ENCODE measurements around the gene RGMB.

RGMB gene

DNA sequence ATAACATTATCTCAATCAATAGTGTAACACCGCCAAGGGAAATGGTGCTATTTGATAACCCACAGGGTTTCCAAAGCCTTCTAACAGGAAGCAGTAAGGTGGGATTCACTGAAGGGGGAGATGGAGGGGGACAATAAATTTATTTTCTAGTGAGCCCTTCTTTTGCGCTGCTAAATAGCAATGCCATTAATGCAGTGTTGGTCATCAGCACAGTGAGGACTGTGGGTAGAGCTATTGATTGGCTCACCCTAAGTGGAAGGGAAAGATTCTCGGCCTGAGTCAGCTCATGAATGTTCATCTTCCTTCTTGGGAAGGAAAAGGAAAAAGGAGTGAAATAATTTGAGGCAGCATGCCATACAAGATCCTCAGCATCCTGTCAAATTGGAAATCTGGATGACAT lies 25.4 kb downstream of the RGMB start:
- H3K36me3 ChIP-seq (ENCODE audit: insufficient read depth, low read length) = no peaks in the 10 kb centered on the region
- no peak overlapping the region for H3K9ac ChIP-seq (ENCODE audit: low read length)
- no peaks in the 10 kb centered on the region for H3K9me2 ChIP-seq (ENCODE audit: low read depth, low read length)
- no peaks in the 10 kb centered on the region for H4K20me1 ChIP-seq (ENCODE audit: insufficient read depth, low read length)
- no peak overlapping the region for H3K4me3 ChIP-seq (ENCODE audit: low read depth, low read length, poor library complexity, severe bottlenecking)
- H2AFZ ChIP-seq (ENCODE audit: low read length) = no peak overlapping the region
- TF ChIP-seq, protein P1, sequence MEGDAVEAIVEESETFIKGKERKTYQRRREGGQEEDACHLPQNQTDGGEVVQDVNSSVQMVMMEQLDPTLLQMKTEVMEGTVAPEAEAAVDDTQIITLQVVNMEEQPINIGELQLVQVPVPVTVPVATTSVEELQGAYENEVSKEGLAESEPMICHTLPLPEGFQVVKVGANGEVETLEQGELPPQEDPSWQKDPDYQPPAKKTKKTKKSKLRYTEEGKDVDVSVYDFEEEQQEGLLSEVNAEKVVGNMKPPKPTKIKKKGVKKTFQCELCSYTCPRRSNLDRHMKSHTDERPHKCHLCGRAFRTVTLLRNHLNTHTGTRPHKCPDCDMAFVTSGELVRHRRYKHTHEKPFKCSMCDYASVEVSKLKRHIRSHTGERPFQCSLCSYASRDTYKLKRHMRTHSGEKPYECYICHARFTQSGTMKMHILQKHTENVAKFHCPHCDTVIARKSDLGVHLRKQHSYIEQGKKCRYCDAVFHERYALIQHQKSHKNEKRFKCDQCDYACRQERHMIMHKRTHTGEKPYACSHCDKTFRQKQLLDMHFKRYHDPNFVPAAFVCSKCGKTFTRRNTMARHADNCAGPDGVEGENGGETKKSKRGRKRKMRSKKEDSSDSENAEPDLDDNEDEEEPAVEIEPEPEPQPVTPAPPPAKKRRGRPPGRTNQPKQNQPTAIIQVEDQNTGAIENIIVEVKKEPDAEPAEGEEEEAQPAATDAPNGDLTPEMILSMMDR (IDR thresholded peaks at IDR 0.05; ENCODE audit: low read length) = no peak
- TF ChIP-seq EZH2 (IDR thresholded peaks at IDR 0.05; ENCODE audit: borderline replicate concordance, low read length) = no peak
- no peak overlapping the region for H3K4me2 ChIP-seq (ENCODE audit: low read length)
- H3K27me3 ChIP-seq (ENCODE audit: insufficient read depth, low read length) = no peaks in the 10 kb centered on the region
- no peaks in the 10 kb centered on the region for H3K4me1 ChIP-seq (ENCODE audit: insufficient read depth, low read length, severe bottlenecking)
- no peaks in the 10 kb centered on the region for H3F3A ChIP-seq (ENCODE audit: insufficient read depth, low read length)
- no peaks in the 10 kb centered on the region for H3K79me2 ChIP-seq (ENCODE audit: insufficient read depth, low read length)
- no peak overlapping the region for H3K27ac ChIP-seq (ENCODE audit: low read depth, low read length, poor library complexity, severe bottlenecking)
- H3K9me3 ChIP-seq (ENCODE audit: low read length) = no peaks in the 10 kb centered on the region

DNA sequence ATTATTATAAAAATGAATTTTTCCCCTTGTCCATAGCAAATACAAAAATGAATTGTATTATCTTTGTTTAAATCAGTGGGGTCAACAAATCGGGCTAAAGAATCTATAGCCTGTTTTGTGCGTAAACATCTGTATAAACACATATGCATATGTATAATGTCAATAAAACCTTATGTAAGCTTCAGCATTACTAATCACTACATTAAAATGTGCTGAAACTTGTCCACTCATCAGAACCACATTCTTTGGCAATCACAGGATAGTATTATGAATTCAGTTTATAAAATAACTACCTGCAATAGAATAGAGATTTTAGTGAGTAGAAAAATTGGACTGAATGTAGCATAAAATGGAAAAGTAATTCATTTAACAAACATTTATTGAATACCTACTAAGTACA lies 30.6 kb downstream of the RGMB start:
- H3K27me3 ChIP-seq (ENCODE audit: insufficient read depth, low read length) = no peaks in the 10 kb centered on the region
- H3K9me3 ChIP-seq (ENCODE audit: low read length) = 0 out of 2 replicates have a peak, but pooled peaks cover 4% of the 10 kb centered on the region
- H3K9me2 ChIP-seq (ENCODE audit: low read depth, low read length) = no peaks in the 10 kb centered on the region
- no peaks in the 10 kb centered on the region for H3K4me1 ChIP-seq (ENCODE audit: insufficient read depth, low read length, severe bottlenecking)
- H4K20me1 ChIP-seq (ENCODE audit: insufficient read depth, low read length) = no peaks in the 10 kb centered on the region
- H3F3A ChIP-seq (ENCODE audit: insufficient read depth, low read length) = no peaks in the 10 kb centered on the region
- H3K79me2 ChIP-seq (ENCODE audit: insufficient read depth, low read length) = no peaks in the 10 kb centered on the region
- no peak overlapping the region for H3K4me2 ChIP-seq (ENCODE audit: low read length)
- H3K4me3 ChIP-seq (ENCODE audit: low read depth, low read length, poor library complexity, severe bottlenecking) = no peak overlapping the region
- TF ChIP-seq EZH2 (IDR thresholded peaks at IDR 0.05; ENCODE audit: borderline replicate concordance, low read length) = no peak
- TF ChIP-seq, protein P1 (IDR thresholded peaks at IDR 0.05; ENCODE audit: low read length) = no peak
- no peak overlapping the region for H3K27ac ChIP-seq (ENCODE audit: low read depth, low read length, poor library complexity, severe bottlenecking)
- no peak overlapping the region for H3K9ac ChIP-seq (ENCODE audit: low read length)
- no peaks in the 10 kb centered on the region for H3K36me3 ChIP-seq (ENCODE audit: insufficient read depth, low read length)
- no peak overlapping the region for H2AFZ ChIP-seq (ENCODE audit: low read length)

DNA sequence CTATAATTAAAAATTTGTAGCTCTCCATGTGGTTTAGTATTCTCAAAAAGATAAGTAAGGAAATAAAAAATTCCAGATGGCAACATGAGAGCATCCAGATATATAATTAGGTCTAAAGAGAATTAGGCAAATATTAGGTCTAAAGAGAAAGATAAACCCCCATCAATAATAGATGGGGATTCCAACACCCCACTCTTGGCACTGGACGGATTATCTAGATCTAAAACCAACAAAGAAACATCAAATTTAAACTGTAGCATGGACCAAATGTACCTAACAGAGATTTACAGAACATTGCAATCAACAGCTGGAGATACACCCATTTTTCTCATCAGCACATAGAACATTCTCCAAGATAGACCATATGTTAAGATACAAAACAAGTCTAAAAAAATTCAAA lies 31.6 kb downstream of the RGMB start:
- Histone ChIP-seq H3K4me2 (ENCODE audit: low read length) (no peak overlapping the region), H3K4me1 (ENCODE audit: insufficient read depth, low read length, severe bottlenecking) (no peaks in the 10 kb centered on the region), H3K9me3 (ENCODE audit: low read length) (0 out of 2 replicates have a peak, but pooled peaks cover 4% of the 10 kb centered on the region), H3K4me3 (ENCODE audit: low read depth, low read length, poor library complexity, severe bottlenecking) (no peak overlapping the region), H2AFZ (ENCODE audit: low read length) (no peak overlapping the region), H3K36me3 (ENCODE audit: insufficient read depth, low read length) (no peaks in the 10 kb centered on the region), H3K27ac (ENCODE audit: low read depth, low read length, poor library complexity, severe bottlenecking) (no peak overlapping the region), H3K9ac (ENCODE audit: low read length) (no peak overlapping the region), H3F3A (ENCODE audit: insufficient read depth, low read length) (no peaks in the 10 kb centered on the region), H3K79me2 (ENCODE audit: insufficient read depth, low read length) (no peaks in the 10 kb centered on the region), H3K9me2 (ENCODE audit: low read depth, low read length) (no peaks in the 10 kb centered on the region), H3K27me3 (ENCODE audit: insufficient read depth, low read length) (no peaks in the 10 kb centered on the region), H4K20me1 (ENCODE audit: insufficient read depth, low read length) (no peaks in the 10 kb centered on the region)
- no peak for TF ChIP-seq EZH2 (IDR thresholded peaks at IDR 0.05; ENCODE audit: borderline replicate concordance, low read length)
- TF ChIP-seq, protein P1 (IDR thresholded peaks at IDR 0.05; ENCODE audit: low read length) = no peak
